Non-pigmented ciliary epithelial cell (primary cell): ENCODE results near the gene KRTAP4-7.
"Not testable (repeated sequence)": the region's sequence is repeated elsewhere in the genome, so short reads cannot be mapped to it uniquely, and the experiment has no call there.

Source experiments
- DNase-seq: peaks from one replicate; pipeline ENCODE4 v3.0.0-alpha.2; 2010; ENCODE audit warnings: low read depth

Gene KRTAP4-7

GRCh38 chr17:41108728-41109386 is 24.9 kb downstream of the KRTAP4-7 start:
- not testable (repeated sequence) for DNase-seq

GRCh38 chr17:41111151-41111885 is 27.4 kb downstream of the KRTAP4-7 start:
- no peak for DNase-seq

GRCh38 chr17:41116297-41116696 is 32.3 kb downstream of the KRTAP4-7 start:
- DNase-seq = no peak

GRCh38 chr17:41117846-41118386 is 34.0 kb downstream of the KRTAP4-7 start, which contains the start of gene KRTAP4-11:
TSS of gene KRTAP4-11 (minus strand) at chr17:41118373. CDS start at chr17:41118315, 58 bp downstream.
- DNase-seq = not testable (repeated sequence)

- DNase-seq = no peak
These were observed 34.8 kb downstream of the KRTAP4-7 start for GRCh38 chr17:41118721-41119120.

- DNase-seq = not testable (repeated sequence)
These were observed 36.0 kb downstream of the KRTAP4-7 start for GRCh38 chr17:41119696-41120690.

- no peak for DNase-seq
These were observed 37.8 kb downstream of the KRTAP4-7 start for GRCh38 chr17:41121742-41122141.

GRCh38 chr17:41123292-41123990 is 39.5 kb downstream of the KRTAP4-7 start:
- DNase-seq = not testable (repeated sequence)

GRCh38 chr17:41123991-41124371 is 40.0 kb downstream of the KRTAP4-7 start, which contains the start of gene KRTAP4-12:
TSS of gene KRTAP4-12 (minus strand) at chr17:41124182. CDS start at chr17:41124122, 60 bp downstream.
- not testable (repeated sequence) for DNase-seq

- DNase-seq = no peak
These were observed 41.1 kb downstream of the KRTAP4-7 start for GRCh38 chr17:41125064-41125463.

- DNase-seq = no peak
These were observed 42.5 kb downstream of the KRTAP4-7 start for GRCh38 chr17:41126412-41126811.

GRCh38 chr17:41127371-41127770 is 43.4 kb downstream of the KRTAP4-7 start:
- no peak for DNase-seq

GRCh38 chr17:41131979-41132378 is 48.0 kb downstream of the KRTAP4-7 start:
- DNase-seq = no peak

GRCh38 chr17:41133880-41134735 is 50.2 kb downstream of the KRTAP4-7 start:
- no peak for DNase-seq
